Activated T-cell treated with anti-CD3 and anti-CD28 coated beads, Interleukin-2, amount 50 U/mL, for 1 hour (primary cell): Measurements from ENCODE around the gene MYMX.

ENCODE experiments used
- DNase-seq: peaks from one replicate; pipeline ENCODE4 v3.0.0-alpha.2; 2020

Gene MYMX

GRCh38 chr6:44234101-44235025, 17.6 kb downstream of the MYMX start:
- DNase-seq, result no peak

DNA sequence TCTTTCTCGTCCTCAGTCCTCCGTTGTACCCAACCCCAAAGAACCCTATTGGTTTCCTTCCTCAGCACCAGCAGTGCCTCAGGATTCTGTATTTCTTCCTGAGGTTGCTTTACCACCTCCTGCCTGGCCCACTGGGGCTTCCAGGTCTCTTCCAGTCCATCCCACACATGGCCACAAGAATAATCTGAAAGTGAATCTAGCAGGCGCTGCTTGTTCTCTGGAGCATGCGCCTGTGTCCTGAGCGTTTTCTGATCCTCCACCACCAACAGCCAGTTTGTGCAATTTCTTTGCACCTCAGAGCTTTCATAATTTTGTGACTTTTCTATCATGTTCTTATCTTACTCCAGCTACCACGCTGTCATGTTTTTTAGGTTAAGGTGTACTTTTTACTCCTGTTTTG, 18.5 kb downstream of the MYMX start:
- no peak for DNase-seq

GRCh38 chr6:44235891-44236516, 19.3 kb downstream of the MYMX start:
- DNase-seq, result no peak

- DNase-seq, result peak; percentile 68
These were observed 20.5 kb downstream of the MYMX start for GRCh38 chr6:44237021-44237812.

DNA sequence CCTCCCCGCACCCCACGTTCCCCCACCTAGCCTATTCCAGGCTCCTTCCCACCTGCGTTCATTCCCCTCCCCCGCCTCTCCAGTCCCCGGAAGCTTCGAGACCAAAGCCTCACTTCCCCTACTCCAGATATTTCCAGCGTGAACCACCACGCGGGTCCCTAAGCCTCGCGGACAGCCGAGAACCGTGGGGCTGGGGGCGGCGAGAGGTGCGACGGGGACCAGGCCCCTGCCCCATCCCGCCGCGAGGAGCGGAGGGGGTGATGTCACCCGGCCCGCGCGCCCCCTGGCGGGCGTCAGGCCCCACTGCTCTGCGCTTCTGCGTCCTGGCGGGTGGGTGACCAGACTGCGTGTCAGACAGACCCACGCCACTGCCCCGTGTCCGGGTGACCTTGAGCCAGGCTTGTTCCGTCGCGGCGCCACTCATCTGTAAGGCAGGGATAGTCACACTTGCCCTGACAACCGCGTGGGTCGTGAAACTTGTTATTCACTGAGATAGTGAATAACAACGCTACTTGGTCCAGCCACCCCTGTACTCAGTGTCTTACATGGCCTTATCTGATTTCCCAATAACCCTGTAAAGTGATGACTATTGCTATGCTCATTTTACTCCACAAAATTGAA, 21.2 kb downstream of the MYMX start:
- DNase-seq, result peak; percentile 85

- DNase-seq, result no peak
These were observed 22.1 kb downstream of the MYMX start for GRCh38 chr6:44238687-44239350.

DNA sequence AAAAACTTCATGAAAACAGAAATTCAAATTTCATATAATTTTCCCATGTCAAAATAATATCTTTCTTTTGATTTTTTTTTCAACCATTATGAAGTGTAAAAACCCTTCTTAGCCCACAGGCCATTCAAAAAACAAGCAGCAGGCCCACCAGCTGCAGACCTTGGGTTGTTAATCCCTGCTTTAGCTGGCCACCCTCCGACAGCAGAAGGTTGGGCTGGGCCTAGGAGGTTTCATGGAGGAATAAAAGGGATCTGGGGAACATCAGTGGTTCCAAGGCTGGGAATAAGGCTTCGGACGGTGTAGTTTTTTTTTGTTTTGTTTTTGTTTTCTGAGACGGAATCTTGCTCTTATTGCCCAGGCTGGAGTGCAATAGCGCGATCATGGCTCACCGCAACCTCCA, 26.6 kb downstream of the MYMX start:
- no peak for DNase-seq

DNA sequence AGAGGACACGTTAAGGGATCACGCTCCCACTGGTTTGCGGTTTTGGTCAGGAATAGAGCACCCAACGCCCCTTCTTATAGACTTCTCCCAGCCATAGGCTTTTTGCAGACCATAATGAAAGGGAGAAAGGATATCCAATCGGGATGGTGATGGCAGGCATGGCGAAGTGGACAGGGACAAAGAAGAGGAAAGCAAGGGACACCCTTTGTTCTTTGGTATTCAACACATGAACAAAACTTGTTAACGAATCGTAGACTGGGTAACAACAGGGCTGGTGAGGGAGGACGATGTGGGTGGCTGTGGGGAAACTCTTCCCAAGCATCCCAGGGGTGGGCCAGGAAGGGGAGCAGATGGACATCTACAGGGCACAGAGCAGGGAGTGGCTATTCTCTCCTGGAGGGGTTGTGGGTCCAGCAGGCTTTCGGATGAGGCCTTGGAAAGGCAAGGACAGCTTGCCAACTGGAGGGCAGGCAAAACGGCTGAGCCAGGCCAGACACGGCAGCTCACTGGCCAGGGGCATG, 28.7 kb downstream of the MYMX start:
- no peak for DNase-seq

- DNase-seq, result peak; percentile 85
These were observed 29.4 kb downstream of the MYMX start for GRCh38 chr6:44245912-44246662.

DNA sequence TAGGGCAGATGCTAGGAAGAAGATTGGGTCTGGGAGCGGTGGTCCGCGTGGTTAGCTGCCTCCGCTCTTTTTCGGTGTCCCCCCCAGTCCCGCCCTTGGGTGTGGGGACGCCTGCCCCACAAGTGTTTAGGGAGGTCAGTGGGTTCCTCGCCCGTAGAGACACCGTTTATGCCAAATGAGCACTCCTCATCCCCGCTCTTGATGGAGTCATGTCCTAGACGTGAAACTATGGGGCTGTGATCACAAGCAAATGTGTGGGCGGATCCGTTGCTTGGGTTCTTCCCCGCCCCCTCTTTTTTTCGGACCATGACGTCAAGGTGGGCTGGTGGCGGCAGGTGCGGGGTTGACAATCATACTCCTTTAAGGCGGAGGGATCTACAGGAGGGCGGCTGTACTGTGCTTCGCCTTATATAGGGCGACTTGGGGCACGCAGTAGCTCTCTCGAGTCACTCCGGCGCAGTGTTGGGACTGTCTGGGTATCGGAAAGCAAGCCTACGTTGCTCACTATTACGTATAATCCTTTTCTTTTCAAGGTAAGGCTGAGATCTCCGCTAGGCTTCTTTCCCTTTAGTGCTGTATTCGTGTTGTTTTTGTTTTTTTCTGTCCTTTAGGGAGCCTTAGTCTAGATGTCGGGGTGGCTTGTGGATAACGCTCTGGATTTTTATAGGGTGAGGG, 30.1 kb downstream of the MYMX start, which contains the start of gene HSP90AB1:
HSP90AB1 (plus strand) TSS at position 439 of the 675 bp plus-strand sequence. CDS start 1,529 bp downstream, outside the sequence.
- peak; percentile 93 for DNase-seq

DNA sequence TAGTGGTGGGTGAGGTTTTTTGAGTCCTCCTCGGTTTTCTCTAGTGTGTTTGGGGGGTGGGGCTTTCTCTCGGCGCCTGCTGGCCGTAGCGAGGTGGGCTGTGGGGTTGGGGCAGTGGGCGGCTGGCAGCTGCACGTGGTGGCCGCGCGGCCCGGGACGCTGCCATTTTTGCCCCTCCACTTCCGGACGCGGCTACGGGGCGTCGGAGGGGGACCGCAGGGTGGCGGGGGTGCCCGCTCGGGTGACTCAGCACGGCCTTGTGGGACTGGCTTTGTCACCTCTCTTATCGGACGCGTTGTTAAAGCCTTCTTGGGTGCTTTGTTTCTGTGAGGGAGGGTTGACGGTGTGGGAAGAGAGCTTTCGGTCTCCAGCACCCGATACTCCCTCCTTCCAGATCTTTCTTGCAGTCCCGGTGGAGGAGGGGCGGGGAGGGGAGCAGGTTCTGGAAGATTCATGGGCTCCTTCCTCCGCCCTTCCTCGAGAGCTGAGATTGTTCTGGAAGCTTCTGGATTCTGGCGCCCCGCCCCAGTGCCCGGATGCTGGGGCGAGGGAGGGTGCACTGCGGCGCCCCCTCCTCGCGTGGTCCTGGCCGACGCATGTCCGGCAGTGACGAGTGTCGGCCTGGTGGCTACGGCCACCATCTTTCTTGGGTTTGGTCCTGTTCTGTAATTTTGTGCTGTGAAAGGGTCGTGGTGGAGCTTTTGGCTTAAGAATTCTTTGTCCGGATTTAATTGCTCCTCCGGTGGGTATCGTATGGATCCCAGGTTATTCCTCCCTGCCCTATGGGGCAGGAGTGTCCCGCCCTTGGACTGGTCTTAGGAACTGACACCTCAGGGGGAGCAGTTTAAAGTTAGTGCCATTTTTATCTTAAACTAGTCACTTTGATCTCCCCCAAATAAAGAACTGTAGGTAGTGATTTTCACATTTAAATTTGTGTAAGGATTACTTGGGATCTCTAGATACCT, 30.9 kb downstream of the MYMX start:
- DNase-seq, result peak; percentile 89

DNA sequence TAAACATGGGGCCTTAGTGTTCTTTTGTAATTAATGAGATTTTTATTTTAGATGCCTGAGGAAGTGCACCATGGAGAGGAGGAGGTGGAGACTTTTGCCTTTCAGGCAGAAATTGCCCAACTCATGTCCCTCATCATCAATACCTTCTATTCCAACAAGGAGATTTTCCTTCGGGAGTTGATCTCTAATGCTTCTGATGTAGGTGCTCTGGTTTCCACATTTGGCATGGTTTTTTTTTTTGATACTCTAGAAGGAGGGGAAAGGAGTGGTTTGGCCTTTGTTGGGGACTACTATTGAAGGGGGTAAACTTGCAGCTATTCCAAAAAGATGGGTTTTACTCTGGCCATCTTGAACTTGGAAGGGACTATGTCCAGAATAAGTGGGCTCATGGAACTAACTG, 31.9 kb downstream of the MYMX start:
- DNase-seq, result no peak

GRCh38 chr6:44249082-44249748, 32.5 kb downstream of the MYMX start:
- DNase-seq, result no peak

DNA sequence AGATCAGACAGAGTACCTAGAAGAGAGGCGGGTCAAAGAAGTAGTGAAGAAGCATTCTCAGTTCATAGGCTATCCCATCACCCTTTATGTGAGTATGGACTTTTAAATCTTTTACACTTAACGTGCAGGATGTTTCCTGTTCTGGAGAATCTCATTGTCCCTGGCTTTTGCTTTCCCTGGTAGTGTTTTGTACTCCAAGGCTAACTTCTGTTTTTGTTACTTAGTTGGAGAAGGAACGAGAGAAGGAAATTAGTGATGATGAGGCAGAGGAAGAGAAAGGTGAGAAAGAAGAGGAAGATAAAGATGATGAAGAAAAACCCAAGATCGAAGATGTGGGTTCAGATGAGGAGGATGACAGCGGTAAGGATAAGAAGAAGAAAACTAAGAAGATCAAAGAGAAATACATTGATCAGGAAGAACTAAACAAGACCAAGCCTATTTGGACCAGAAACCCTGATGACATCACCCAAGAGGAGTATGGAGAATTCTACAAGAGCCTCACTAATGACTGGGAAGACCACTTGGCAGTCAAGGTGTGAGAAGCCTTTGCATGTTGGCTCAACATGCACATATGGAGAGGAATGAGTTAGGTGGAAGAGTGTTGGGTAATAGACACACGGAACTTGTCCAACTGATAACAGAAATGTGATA, 33.5 kb downstream of the MYMX start:
- DNase-seq, result no peak

DNA sequence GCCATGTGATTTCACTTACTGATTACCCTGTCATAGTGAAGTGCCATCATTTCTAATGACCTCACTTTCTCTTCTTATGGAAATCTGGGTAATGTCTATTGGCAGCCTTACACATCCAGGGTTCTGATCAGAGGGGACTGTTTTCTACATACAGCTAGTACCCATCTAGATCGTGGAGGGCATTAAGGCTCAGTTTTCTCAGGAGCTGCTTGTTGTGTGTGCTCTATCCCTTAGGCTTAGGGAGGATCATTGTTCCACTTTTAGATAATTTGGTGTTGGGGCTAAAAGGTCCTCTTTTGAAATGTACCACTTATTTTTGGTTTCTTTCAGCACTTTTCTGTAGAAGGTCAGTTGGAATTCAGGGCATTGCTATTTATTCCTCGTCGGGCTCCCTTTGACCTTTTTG, 34.0 kb downstream of the MYMX start:
- DNase-seq, result no peak

DNA sequence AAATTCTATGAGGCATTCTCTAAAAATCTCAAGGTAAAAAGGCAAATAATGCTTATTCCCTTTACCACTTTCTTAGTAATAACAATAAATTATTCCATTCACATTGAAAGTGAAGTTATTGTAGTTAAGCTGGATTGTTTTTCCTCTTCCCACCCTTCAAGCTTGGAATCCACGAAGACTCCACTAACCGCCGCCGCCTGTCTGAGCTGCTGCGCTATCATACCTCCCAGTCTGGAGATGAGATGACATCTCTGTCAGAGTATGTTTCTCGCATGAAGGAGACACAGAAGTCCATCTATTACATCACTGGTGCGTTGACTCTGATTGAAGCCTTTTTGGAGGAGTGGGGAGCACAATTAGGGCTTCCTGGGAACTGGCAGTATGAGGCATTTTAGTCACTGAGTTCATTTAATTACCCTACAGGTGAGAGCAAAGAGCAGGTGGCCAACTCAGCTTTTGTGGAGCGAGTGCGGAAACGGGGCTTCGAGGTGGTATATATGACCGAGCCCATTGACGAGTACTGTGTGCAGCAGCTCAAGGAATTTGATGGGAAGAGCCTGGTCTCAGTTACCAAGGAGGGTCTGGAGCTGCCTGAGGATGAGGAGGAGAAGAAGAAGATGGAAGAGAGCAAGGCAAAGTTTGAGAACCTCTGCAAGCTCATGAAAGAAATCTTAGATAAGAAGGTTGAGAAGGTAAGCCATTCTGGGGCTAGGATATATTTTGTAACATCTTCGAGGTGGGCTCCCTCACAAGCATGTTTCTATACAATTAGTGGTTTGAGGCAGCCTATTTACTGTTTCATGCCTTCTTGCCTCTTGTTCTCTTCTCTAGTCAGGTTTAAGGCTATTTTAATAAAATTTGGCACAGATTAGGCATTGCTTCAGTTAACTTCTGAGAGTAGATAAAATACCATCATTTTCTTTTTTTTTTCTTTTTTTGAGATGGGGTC, 35.1 kb downstream of the MYMX start:
- no peak for DNase-seq
